Urinary bladder (tissue), 4 donors: ENCODE data around the gene COL13A1. TPM values are rescaled to one million over a fixed set of nuclear protein-coding genes. Genes with fewer than 3 reads are reported as not detected.

Experiments
- DNase-seq: peaks from one replicate; pipeline ENCODE4 v3.0.0-alpha.2; 2015; ENCODE audit errors: extremely low spot score
- H3K27ac ChIP-seq: one replicate; pipeline ENCODE4 v1.5.1; 2013; ENCODE audit warnings: low read depth, mild to moderate bottlenecking, moderate library complexity
- H3K36me3 ChIP-seq: one replicate; pipeline ENCODE4 v1.6.1; 2013; ENCODE audit warnings: mild to moderate bottlenecking, moderate library complexity; ENCODE audit not compliant: insufficient read depth
- H3K4me1 ChIP-seq: one replicate; pipeline ENCODE4 v1.6.1; 2013; ENCODE audit warnings: mild to moderate bottlenecking, moderate library complexity; ENCODE audit not compliant: insufficient read depth
- H3K4me3 ChIP-seq: one replicate; pipeline ENCODE4 v1.5.1; 2013; ENCODE audit warnings: low read depth, low read length
- WGBS: extraction: QIAGEN DNeasy Blood & Tissue Kit; methylation state at CpG from one replicate; pipeline ENCODE4 v1.1.7; 2013; 5-methylcytosine and 5-hydroxymethylcytosine counted together
- polyA plus RNA-seq: library from polyadenylated mRNA; stranded (reverse); fragments of 200-250 nt; gene quantifications from one replicate; pipeline ENCODE4 v1.2.3, GENCODE V29; 2013
- total RNA-seq: library from RNA; depleted of rRNA; stranded (reverse); fragments of >200 nt; gene quantifications from one replicate; pipeline ENCODE4 v1.2.3, GENCODE V29; 2014
- donor health status: healthy with polysubstance abuse.
- donor health status: healthy.

Gene COL13A1
- total and polyA plus RNA-seq, 2 donors, result 5.7 to 9.2 TPM

DNA sequence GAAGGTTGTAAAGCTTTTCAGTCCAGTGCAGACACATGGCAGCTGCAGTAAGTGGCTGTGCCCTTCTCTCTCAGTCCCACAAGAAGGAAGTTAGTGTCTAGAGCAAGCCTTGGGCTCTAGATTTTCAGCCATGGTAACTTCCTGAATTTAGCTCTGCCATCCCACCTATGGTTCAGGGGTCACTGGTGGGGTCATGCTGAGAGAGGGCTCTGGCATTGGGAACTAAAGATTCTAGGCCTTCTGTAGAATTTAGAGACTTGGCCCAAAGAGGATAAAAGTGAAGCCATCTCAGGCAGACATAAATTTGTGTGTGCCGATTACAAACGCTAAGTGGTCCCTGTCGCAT lies 113.5 kb downstream of the COL13A1 start:
- Histone ChIP-seq H3K4me1 (no peaks in the 10 kb centered on the region), H3K27ac (no peak overlapping the region), H3K36me3 (no peaks in the 10 kb centered on the region), H3K4me3 (no peak overlapping the region)
- WGBS, result 96% methylated on average over 3 of the region's 3 CpGs
- no peak for DNase-seq

DNA sequence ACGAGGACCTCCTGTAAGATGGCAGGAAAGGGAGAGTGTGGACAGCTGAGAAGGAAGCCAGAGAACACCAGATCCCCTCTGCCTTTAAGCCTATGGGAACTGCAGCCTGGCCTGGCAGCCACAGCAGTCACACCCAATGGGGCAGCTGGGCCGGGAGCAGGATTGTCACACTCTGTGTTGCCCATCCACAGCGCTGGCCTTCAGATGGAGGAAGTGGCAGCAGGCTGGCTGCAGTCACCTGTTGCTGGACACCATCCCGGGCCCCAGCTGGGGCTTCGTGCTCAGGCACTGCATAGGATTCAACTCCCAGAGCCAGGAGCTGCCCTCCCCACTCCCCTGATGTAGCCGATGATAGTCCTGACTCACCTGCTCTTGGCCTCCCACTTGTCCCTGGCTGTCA lies 114.4 kb downstream of the COL13A1 start:
- Histone ChIP-seq H3K4me1 (no peaks in the 10 kb centered on the region), H3K4me3 (no peak overlapping the region), H3K36me3 (no peaks in the 10 kb centered on the region), H3K27ac (no peak overlapping the region)
- WGBS, result 74% methylated on average over 6 of the region's 6 CpGs
- DNase-seq, result no peak

GRCh38 chr10:69918036-69918435 lies 116.3 kb downstream of the COL13A1 start:
- Histone ChIP-seq H3K4me3 (no peak overlapping the region), H3K4me1 (no peaks in the 10 kb centered on the region), H3K27ac (no peak overlapping the region), H3K36me3 (no peaks in the 10 kb centered on the region)
- no peak for DNase-seq
- 70% methylated on average over 12 of the region's 12 CpGs for WGBS

DNA sequence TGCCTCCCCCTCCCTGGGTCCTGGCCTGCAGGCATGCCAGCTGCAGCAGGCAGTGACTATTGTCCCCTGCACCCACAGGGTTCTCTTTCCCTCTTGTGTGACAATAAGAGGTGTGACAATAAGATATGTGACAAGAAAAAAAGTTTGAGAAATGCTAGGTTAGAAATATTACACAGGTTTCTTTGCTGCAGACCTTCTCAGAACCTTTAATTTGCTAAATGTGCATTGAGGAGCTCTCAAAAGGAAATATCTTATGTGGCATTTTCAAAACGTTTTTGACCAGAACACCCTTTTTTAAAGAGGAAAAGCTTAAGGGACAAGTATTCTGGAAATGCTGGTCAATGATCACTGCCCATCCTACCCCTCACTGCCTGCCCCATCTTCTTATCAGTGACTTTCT lies 117.5 kb downstream of the COL13A1 start:
- no peak for DNase-seq
- Histone ChIP-seq H3K4me1 (no peaks in the 10 kb centered on the region), H3K27ac (no peak overlapping the region), H3K4me3 (no peak overlapping the region), H3K36me3 (no peaks in the 10 kb centered on the region)
- WGBS, result 0% methylated on average over 1 of the region's 1 CpG

DNA sequence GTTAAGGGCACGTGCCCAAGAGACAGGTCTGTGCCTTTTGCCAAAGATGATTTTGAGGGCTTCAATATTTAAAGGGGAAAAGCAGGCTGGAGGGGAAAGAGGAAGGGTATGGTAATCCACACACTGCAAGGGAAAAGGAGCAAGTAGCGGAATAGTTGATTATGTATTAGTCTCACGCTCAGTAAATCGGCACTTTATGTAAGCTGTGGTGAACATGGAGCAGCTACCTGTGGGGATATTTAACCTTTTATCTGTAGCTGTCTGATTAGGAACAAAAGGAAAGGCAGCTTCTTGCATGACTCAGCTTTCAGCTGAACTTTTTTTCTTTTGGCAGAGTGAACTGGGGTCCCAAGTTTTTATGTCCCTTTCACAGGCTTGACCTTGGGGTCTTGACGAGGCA lies 123.4 kb downstream of the COL13A1 start:
- no peak for DNase-seq
- WGBS, result 75% methylated on average over 5 of the region's 5 CpGs

GRCh38 chr10:69928339-69928738 lies 126.6 kb downstream of the COL13A1 start:
- no peaks in the 10 kb centered on the region for H3K36me3 ChIP-seq
- H3K27ac ChIP-seq, result no peak overlapping the region
- H3K4me1 ChIP-seq, result no peaks in the 10 kb centered on the region
- no peak overlapping the region for H3K4me3 ChIP-seq
- 89% methylated on average over 3 of the region's 3 CpGs for WGBS
- DNase-seq, result no peak

More for the DNA sequence above, 123.4 kb downstream of the COL13A1 start:
- Histone ChIP-seq H3K4me1 (no peaks in the 10 kb centered on the region), H3K27ac (no peak overlapping the region), H3K4me3 (no peak overlapping the region), H3K36me3 (no peaks in the 10 kb centered on the region)

GRCh38 chr10:69929575-69929974 lies 127.9 kb downstream of the COL13A1 start:
- Histone ChIP-seq H3K36me3 (no peaks in the 10 kb centered on the region), H3K4me1 (no peaks in the 10 kb centered on the region), H3K27ac (no peak overlapping the region), H3K4me3 (no peak overlapping the region)
- WGBS, result 94% methylated on average over 3 of the region's 3 CpGs
- no peak for DNase-seq

DNA sequence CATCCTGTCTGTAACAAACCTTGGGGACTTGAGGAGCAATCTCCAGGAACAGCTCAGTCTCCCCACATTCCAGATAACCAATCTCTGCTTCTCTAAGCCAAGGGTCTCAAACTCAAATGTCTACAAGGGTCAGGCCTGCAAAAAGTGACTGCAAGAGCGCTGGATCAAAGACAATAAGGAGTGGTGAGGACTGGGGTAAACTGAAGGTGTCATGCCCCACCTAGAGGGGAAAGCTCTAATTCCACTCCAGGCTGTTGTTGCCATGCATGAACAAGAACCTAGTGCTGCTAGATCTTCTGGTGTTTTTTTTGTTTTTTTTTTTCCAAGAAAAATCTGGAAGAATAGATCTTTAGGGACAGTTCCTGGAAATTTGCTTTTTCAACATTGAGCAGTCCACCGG lies 133.1 kb downstream of the COL13A1 start:
- H3K4me1 ChIP-seq, result no peaks in the 10 kb centered on the region
- H3K4me3 ChIP-seq, result no peak overlapping the region
- 95% methylated on average over 2 of the region's 2 CpGs for WGBS
- DNase-seq, result no peak
- H3K27ac ChIP-seq, result no peak overlapping the region
- no peaks in the 10 kb centered on the region for H3K36me3 ChIP-seq

GRCh38 chr10:69936091-69936490 lies 134.4 kb downstream of the COL13A1 start:
- 87% methylated on average over 3 of the region's 3 CpGs for WGBS
- DNase-seq, result no peak
- H3K27ac ChIP-seq, result no peak overlapping the region
- H3K4me1 ChIP-seq, result no peaks in the 10 kb centered on the region
- no peaks in the 10 kb centered on the region for H3K36me3 ChIP-seq
- H3K4me3 ChIP-seq, result no peak overlapping the region

DNA sequence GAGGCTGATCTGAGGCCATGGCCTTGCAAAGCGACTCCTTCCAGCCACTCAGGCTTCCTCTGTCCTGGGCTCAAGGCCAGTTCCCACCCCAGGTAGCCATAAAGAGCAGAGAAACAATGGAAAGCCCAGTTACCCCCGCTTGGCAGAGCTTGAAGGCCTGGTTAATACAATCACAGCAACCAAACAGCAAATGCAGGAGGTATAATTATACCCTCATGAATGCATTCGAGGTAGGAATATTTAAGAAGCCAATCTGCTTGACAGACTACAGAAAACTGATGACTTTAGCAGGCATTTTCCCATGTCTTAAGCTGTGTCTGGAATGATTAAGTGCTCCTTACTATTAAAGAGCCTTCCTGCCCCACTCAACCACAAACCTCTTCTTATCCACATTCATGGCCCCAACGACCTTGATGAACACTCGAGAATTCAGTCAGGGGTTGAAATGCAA lies 136.9 kb downstream of the COL13A1 start:
- no peak for DNase-seq
- no peak overlapping the region for H3K27ac ChIP-seq
- H3K36me3 ChIP-seq, result no peaks in the 10 kb centered on the region
- no peak overlapping the region for H3K4me3 ChIP-seq
- no peaks in the 10 kb centered on the region for H3K4me1 ChIP-seq
- WGBS, result 69% methylated on average over 5 of the region's 5 CpGs

DNA sequence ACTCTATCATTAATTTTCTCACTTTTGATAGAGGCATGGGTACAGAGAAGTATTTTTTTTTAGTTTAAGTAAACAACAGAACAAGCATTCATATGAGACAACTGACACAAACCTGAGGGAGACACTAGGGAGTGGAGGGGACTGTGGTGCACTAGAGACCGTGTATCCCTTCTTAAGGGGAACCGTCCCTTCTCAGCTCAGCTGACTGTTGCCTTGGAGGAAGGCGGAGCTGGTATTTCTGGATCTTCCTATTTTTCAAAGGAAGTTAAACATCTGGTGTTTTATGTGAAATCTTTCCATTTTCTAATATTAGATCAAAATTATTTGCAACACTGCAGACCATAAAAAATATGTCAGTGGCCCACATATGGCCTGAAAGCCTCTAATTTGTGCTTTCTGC lies 137.4 kb downstream of the COL13A1 start:
- WGBS, result 64% methylated on average over 3 of the region's 3 CpGs
- Histone ChIP-seq H3K4me3 (no peak overlapping the region), H3K36me3 (no peaks in the 10 kb centered on the region), H3K4me1 (no peaks in the 10 kb centered on the region), H3K27ac (no peak overlapping the region)
- DNase-seq, result no peak

- Histone ChIP-seq H3K4me3 (no peak overlapping the region), H3K27ac (no peak overlapping the region), H3K36me3 (no peaks in the 10 kb centered on the region), H3K4me1 (no peaks in the 10 kb centered on the region)
- 74% methylated on average over 4 of the region's 4 CpGs for WGBS
- no peak for DNase-seq
Measured at GRCh38 chr10:69939481-69939880, 137.8 kb downstream of the COL13A1 start.

DNA sequence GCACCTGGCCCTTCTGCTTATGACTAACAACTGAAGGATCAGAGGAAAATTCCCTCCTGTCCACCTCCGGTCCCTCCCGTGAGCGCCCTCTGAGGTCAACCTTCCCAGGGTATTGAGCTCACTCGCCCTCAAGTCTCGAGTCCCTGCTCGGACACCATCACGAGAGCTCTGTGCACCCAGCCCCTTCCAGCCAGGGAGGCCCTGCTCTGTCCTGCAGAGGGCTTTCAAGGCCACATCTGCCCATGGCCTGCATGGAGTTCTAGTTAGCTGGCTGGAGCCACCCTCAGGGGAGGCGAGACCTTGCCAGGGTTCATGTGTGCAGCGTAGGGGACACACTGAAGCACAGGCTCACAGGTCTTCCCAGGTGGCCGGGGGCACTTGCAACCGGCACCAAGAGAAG lies 140.0 kb downstream of the COL13A1 start:
- H3K36me3 ChIP-seq, result no peaks in the 10 kb centered on the region
- no peak for DNase-seq
- H3K27ac ChIP-seq, result no peak overlapping the region
- H3K4me1 ChIP-seq, result no peaks in the 10 kb centered on the region
- WGBS, result 95% methylated on average over 11 of the region's 11 CpGs
- no peak overlapping the region for H3K4me3 ChIP-seq

DNA sequence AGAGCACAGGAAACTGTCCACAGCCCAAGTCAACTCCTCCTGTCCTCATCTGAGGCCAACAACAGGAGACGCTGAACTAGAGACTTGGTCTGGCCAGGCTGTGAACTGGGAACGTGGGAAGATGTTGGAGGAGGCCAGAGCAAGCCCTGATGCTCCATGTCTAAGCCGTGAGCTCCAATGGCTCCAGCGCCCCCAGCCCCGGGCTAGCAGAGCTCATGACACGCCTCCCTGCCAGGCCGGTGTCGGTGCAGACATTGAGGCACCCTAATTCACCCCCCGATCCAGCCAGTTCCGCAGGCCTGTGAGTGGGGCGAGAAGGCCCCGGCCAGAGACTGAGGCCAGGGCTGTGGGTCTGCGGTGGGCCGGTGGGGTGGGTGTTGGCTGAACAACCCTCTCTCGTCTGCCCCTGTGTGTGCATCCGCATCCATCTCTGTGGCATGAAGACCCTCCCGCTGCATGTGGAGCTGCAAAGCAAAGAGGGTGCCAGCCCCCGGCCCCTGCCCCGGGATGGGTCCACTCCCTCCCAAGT lies 141.7 kb downstream of the COL13A1 start:
- DNase-seq, result no peak
- H3K36me3 ChIP-seq, result no peaks in the 10 kb centered on the region
- WGBS, result 94% methylated on average over 19 of the region's 19 CpGs
- no peak overlapping the region for H3K27ac ChIP-seq
- no peak overlapping the region for H3K4me3 ChIP-seq
- H3K4me1 ChIP-seq, result no peaks in the 10 kb centered on the region

DNA sequence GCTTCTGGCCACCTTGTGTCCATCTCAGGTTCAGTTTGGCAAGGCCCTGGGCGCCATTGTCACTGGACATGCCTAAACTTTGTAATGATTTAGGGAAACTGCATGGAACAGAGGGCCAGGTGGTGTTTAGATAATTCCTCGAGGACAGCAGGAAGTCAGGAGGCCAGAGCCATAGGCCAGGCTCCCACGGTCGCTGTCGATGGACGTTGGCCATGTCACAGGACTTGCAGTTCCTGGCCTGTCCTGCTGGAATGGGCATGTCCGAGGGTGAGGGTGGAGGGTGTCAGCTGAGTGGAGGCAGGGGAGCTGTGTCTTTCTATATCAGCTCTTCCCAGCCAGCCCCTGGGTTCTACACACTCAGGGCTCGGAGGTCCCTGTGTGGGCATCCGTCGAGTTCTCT lies 143.1 kb downstream of the COL13A1 start:
- 79% methylated on average over 10 of the region's 10 CpGs for WGBS
- H3K4me1 ChIP-seq, result no peaks in the 10 kb centered on the region

More for the DNA sequence above, 143.1 kb downstream of the COL13A1 start:
- Histone ChIP-seq H3K4me3 (no peak overlapping the region), H3K36me3 (no peaks in the 10 kb centered on the region), H3K27ac (no peak overlapping the region)
- no peak for DNase-seq
